HG03521 (cell line): Measurements from ENCODE around the gene ADAT3.

Experiments
- ATAC-seq: cut with Tn5 transposase; IDR thresholded peaks from one replicate; pipeline ENCODE4 v1.9.1; 2021; ENCODE audit warnings: mild to moderate bottlenecking, moderate library complexity; ENCODE audit not compliant: unreplicated experiment

Gene ADAT3

GRCh38 chr19:1905110-1905862 lies at the start of gene ADAT3, which contains the start of gene SCAMP4:
TSS of gene ADAT3 (plus strand) at chr19:1905399. CDS start at chr19:1912048, 6,649 bp downstream.
TSS of gene SCAMP4 (plus strand) at chr19:1905399. CDS start at chr19:1915020, 9,621 bp downstream.
- peak; percentile 84 for ATAC-seq

GRCh38 chr19:1855828-1856255 lies 49.4 kb upstream of the ADAT3 start:
- ATAC-seq = no peak

DNA sequence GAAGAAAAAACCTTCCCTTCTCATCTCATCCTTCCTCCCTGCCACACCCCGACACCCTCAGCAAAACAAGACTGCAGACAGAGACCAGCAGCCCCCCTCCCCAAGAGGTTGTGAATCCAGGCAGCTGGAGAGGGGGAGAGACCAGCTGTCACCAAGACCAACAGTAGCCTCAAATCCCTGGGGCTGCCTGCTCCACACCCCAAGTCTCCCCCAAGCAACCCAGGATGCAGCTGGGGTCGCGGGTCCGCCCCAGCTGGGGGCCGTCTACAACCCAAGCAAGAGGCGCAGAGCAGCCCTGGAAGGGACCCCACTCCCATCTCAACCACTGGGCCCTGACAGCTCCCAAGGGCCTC lies 48.9 kb upstream of the ADAT3 start:
- no peak for ATAC-seq

- no peak for ATAC-seq
Observed at GRCh38 chr19:1856698-1857603, 48.2 kb upstream of the ADAT3 start.

- ATAC-seq = no peak
Observed at GRCh38 chr19:1857648-1858326, 47.4 kb upstream of the ADAT3 start.

GRCh38 chr19:1858412-1859081 lies 46.7 kb upstream of the ADAT3 start:
- no peak for ATAC-seq

GRCh38 chr19:1859331-1859781 lies 45.8 kb upstream of the ADAT3 start:
- no peak for ATAC-seq

DNA sequence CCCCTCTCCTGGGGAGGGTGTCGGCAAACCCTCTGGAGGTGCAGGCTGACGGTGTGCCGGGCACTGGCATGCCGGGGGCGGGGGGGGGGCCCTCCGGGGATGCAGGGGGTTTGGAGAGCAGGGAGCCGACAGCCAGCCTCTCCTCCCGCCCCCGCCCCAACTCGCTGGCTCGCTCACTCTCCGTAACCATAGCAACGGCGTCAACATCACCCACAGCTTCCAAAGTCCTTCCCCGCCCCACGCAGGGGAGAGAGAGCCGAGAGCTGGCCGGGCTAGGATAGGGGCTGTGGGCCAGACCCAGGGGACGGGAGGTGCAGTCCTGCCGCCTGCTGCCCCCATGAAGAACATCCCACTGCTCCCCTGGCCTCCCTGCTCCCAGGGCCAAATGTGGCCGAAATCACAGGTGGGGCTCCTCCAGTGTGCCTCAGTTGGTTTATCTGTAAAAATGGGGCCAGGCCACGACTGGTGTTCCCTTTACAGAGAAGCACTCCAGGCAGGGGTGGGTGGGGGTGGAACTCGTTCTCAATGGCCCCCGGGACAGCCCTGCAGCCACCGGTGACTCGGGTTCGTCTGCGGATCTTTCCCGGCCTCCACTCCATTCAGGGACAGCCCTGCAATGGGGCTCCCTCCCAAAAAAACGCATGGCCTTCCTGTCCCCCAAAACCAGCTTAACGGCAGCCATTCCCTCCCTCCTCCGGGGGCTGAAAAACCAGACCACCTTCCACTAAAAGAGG lies 45.0 kb upstream of the ADAT3 start:
- no peak for ATAC-seq

DNA sequence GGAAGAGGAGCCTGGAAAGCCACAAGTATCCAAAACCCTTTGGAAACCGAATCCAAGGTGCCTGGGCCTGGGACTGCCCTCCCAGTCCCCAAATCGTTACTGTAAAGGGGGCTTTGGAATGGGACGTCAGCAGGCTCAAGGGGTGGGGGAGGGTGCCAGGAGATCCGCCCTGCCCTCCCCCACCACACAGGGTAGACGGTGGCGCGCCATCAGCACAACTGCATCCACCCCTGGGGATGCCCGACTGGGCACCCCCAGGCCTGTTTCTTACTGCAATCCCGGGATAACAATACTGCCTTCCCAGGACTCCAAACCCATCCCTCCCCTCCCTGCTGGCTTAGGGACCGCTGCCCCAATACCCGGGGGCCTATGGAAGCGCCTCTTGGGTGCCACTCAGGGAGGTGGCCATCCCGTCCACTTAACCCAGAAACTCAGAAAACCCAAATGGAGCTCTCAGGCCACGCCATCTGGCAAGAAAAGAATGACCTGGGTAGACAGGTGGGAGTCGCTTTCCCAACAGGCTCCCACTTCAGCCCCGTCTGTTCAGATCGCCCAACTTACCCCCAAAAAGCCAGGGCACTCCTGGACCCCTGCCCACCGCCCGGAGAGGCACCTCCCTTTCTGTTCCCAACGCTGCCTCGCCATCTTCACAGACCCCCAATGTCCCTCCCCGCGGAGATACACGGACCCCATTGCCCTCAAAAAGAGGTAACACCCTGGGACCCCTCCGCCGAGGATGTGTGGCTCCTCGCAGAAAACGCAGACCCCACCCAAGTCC lies 44.2 kb upstream of the ADAT3 start:
- ATAC-seq = no peak

DNA sequence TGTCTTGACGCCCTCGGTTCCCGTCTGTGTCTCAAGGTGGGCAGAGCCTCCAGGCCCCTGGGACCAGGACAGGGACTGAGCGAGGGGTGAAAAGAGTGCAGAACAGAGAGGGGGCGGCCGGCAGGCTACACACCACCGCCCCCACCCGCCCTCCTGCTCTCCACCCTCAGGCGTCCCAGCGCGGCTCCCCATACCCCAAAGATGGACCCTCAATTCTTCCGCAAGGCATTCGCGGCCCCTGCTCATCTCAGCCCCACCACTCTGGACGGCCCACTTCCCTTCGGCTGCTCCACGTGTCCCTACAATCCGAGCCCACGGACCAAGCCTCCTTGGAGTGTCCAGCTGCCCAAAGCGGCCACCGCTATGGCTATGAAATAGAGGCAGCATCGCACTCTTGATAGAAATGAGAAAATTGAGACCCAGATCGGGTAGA lies 43.6 kb upstream of the ADAT3 start:
- ATAC-seq = no peak

DNA sequence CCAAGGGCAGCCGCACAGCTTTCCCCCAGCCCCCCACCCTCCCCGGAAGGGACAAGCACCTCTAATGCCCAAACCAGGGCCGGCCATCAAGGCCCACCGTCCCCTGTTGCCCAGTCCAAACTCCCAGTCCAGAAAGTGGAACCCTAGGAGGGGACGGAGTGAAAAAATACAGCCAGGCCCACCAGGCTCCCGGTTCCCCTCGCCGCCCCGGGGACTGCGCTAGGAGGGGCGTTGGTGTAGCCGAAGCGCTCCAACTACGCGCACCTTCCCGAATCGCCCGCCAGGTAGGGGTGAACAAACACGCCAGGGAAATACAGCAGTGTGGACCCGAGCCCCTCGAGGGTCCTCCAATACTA lies 43.2 kb upstream of the ADAT3 start:
- no peak for ATAC-seq

DNA sequence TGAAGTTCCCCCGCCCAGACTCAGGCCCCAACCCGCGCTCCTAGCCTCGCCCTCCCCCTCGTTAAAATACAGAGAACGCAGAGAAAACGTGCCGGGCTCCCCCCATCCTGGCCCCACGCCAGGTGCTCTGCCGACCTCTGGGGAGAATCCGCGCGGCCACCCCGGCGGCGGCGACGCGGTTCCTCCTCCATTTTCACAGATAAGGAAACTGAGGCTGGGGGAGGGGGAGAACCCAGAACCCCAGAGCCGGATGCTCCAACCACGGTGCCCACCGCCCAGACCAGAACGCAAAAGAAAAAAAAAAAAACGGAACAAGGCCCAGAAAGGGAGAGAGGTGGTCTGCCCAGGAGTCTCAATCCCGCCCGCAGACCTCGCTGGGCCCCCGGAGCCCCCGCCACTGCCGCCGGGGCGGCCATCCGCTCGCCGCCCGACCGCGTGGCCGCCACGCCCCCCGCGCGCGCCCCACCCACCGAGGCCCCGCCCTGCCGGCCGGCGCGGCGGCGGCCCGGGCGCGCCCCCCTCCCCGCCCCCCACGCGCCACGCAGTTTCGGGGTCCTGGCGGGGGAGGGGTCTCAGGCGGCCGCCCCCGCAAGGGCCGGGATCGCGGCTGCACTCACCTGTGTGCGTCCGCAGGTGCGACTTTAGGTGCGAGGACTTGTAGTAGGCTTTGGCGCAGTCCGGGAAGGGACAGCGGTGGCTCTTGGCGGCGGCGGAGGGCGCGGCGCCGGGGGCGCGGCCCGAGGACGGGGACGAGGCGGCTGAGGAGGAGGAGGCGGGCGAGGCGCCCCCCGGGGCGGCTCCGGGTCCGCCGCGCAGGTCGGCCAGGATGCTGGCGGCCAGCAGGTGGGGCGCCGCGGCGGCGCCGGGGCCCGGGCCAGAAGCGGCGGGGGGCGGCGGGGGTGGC lies 42.5 kb upstream of the ADAT3 start:
- ATAC-seq = peak; percentile 0

GRCh38 chr19:1863328-1863637 lies 41.9 kb upstream of the ADAT3 start, which contains the start of gene KLF16:
TSS of gene KLF16 (minus strand) at chr19:1863579. CDS start at chr19:1863497, 82 bp downstream.
- ATAC-seq = no peak

DNA sequence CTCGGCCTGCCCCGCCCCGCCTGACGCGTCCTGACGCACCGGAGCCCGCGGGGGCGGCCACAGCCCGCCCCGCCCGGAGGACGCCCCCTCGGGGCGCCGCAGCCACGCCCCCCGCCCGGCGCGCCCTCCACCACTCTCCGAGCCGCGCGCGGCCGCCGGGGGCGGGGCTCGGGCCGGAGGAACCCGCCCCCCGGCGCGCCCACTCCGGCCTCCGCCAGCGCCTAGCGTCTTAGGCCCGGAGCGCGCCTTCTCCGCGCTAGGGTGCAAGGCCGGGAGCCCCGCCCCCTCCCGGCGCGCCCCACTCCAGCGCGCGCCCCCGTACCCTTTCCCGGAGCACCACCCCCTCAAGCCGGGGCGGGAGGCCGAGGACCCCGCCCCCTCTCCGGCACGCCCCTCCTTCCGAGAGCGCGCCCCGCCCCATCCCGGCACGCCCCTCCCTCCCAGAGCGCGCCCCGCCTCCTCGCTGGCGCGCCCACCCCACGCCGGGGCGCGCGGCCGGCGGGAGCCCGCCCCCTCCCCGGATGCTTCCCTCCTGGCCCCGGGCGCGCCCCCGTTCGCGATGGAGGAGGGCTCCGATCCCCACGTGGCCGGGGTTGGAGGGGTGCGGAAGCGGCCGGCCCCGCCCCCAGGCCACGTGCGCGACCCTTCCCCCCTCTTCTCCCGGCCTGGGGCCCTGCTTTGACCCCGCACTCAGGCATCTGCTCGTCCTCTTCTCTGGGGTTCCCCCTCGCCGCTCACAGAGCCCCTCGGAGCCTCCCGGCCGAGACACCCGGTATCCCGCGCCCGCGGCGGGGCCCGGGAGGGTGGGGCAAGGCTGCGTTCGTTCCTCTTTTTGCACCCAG lies 41.3 kb upstream of the ADAT3 start:
- ATAC-seq = peak; percentile 58

DNA sequence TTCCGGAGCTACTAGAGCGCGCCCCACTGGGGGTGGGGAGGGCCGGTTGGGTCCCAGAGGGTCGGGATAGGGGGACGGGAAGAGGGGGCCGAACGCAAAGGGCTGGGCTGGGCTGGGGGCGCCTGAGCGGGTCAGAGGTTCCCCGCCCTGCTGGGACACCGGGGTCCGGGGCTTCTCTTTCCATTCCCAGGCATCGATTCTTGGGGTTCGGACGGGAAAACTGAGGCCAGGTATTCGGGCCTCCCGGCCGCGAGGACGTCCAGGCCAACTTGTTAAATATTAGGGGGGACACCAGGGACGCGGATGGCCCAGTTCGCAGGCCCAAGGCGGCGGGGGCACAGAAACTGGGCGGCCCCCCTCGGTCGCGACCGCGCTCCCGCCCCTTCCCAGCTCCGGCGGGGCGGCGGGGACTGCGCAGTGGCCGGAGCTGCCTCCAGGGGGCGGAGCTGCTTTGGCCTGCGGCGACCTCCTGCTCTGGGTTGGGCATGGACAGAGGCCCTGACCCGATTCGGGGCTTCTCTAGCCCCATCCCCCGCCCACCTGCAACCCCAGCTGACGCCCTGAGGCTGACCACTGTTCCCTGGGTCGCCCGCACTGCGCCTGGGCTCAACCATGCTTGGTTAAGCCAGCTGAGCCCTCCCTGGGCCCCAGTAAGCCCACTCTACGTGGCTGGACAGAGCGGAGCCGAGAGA lies 40.6 kb upstream of the ADAT3 start:
- ATAC-seq = no peak

- ATAC-seq = no peak
Observed at GRCh38 chr19:1865172-1866010, 39.8 kb upstream of the ADAT3 start.
